Astrocyte of the spinal cord (primary cell): ENCODE results near the gene CMSS1.
A peak's percentile ranks its signal among the peaks of the same experiment; 100 is the strongest.

Experiments used
- DNase-seq: peaks from one replicate; pipeline ENCODE4 v3.0.0; 2011; ENCODE audit warnings: low read depth, low spot score
- H3K4me3 ChIP-seq: 2 replicates; pipeline ENCODE4 v1.5.1; 2011; ENCODE audit warnings: low read depth, mild to moderate bottlenecking, low read length, moderate library complexity
- CTCF ChIP-seq: IDR thresholded peaks from 2 replicates; pipeline ENCODE4 v1.5.1; 2012; ENCODE audit warnings: low read depth, mild to moderate bottlenecking, low read length, inconsistent platforms
- in situ Hi-C: cut with HindIII; loops from 2 replicates; pipeline ENCODE4 v1.10.0; 2017; ENCODE audit warnings: low sequenced_read_pairs

CMSS1 gene

DNA sequence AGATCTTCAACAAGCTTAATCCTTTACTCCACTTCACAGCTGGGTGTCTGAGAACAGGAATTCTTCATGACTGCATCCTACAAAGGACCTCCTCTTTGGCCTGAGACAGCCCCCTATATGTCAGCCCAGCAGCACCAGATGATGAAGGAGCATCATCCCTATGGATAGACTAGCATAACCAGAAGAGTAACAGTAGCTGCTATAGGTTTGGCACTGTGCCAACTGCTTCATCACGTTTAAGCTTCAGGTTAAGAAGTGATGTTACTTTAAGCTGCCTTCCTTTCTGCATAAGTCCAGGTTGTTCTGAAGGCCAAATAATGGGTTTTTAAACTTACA, 50.6 kb downstream of the CMSS1 start:
- DNase-seq, result peak; percentile 46
- no peak for TF ChIP-seq CTCF
- in situ Hi-C loops, result no loop called here
- H3K4me3 ChIP-seq, result no peak overlapping the region

- peak; percentile 67 for DNase-seq
- no peak overlapping the region for H3K4me3 ChIP-seq
- TF ChIP-seq CTCF, result no peak
- in situ Hi-C loops, result no loop called here
These were observed 52.0 kb downstream of the CMSS1 start for GRCh38 chr3:99869621-99870020.

- H3K4me3 ChIP-seq, result no peak overlapping the region
- in situ Hi-C loops, result no loop called here
- no peak for DNase-seq
- no peak for TF ChIP-seq CTCF
These were observed 53.0 kb downstream of the CMSS1 start for GRCh38 chr3:99870712-99871111.

- in situ Hi-C loops, result no loop called here
- no peak for DNase-seq
- no peak for TF ChIP-seq CTCF
- peak overlapping the region; percentile 3 for H3K4me3 ChIP-seq
These were observed 53.8 kb downstream of the CMSS1 start for GRCh38 chr3:99871231-99872045.

- no peak for TF ChIP-seq CTCF
- H3K4me3 ChIP-seq, result peak overlapping the region; percentile 84
- in situ Hi-C loops, result no loop called here
- no peak for DNase-seq
These were observed 55.2 kb downstream of the CMSS1 start for GRCh38 chr3:99872923-99873254.

DNA sequence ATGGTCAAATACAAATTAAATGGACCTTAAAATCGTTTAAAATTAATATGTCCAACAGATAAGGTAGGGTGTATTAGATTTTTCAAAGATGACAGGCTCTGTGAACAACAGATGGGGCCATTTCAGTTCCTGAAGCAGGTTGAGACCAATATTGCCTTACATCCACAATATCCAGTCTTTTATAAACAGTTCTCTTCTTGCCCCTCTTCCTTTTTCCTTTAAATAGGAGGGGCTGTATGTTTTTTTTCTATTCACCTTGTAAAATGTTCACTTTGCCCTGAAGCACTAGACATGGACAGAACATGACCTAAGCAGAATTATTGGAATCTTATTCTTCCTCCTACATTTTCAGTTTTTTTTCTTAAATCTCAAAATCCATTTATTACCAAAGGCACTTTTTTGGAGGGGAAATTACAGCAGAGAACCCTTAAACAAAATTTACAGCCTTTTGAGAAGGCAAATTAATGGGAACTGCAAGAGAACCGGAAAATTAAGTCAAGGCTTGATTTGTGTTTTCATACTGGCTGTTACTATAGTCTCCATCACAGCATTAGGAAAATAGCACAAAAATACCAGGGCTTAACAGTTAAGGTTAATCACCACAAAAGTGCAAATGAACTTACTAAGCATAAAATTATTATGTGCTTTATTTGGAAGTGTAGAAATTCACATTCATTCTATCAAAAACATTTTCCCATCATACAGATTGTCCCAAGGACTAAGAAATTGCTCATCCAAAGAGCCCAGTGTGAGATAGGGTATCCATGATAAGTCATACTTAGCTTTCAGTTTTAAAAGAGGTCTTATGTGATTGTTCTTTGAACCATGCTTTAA, 55.8 kb downstream of the CMSS1 start:
- peak overlapping the region; percentile 84 for H3K4me3 ChIP-seq
- in situ Hi-C loops, result no loop called here
- TF ChIP-seq CTCF, result no peak
- peak; percentile 23 for DNase-seq
